NOMO-1 (cell line): Measurements from ENCODE around the gene PROX1.

Source experiments
- DNase-seq, 2 experiments: peaks; one replicate each; lab custom pipeline; 2025; ENCODE audit not compliant: unreplicated experiment in 2 of 2; lab: John Stamatoyannopoulos, UW

PROX1 gene

DNA sequence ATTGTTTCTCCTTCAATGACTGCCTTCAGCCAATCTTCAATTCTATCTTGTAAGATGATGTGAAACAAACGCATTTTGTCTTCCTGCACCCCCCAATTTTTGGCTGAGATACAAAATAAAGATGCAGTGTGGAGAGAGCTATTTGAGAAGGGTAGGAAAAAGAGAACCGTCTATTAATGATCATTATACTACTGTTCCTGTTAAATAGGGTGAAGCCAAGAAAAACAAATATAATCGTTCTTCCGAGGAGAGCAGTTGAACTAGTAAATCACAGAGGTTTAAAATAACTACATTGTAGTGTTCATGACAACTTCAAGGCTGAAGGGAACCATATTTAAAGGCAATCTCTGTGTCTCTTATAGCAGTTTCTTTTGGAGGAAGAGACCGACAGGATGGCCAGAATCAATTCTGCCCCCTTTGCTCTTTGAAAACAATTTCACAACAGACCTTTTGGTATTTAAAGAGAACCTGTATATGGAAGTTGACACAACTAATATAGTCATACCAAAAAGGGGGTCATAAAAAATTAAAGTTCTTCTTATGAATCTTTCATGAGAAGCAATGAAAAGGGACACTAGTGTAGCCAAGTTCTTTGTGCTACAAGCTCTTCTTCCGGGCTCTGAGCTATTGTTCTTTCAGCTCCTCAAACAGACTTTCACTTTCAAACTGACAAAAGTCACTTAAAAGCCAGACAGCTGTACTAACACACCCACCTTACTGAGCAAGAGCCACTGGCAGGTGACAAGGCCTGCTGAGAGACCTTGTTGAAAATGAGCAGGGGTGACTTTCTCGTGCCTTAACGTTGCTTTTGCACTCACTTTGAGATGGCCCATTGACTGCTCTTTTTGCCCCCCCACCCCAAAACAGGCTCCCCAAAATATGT is 30.9 kb downstream of the PROX1 start:
- no peak for DNase-seq

DNA sequence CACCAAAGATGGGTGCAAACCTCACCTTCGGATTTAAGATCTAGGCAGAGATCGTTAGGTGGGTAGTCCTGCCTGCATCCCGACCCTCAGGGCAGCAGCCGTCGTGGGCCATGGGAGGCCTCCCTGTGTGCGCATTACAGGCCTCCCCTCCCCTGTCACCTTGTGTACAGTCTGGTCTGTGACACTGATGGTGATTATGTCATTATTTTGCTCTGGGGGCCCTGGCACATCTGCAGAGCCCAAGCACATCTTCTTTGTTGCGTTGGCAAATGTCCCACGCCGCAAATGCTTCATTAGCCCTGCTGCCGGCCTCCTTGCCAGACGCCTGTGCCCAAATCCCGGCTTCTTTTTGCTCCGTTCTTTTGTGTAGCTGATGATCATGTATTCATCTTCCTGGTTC is 31.7 kb downstream of the PROX1 start:
- no peak for DNase-seq

DNA sequence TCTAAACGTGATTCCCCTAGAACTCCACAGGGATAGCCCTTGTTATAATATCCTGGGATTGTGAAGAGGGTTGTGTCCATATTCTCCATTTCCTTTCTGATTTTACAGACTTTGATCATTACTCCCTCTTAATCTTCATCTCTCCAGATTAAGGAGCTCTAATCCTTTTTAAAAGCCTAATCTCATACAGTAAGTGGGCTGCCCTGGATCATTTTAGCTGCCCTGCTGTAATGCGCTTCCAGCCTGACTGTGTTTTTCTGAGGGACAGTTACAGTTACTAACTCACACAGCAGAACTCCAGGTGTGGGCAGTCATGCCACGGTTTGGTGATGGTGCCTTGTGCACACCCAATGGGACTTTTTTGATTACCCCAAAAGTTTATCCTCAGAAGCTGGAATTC is 33.5 kb downstream of the PROX1 start:
- no peak for DNase-seq

DNA sequence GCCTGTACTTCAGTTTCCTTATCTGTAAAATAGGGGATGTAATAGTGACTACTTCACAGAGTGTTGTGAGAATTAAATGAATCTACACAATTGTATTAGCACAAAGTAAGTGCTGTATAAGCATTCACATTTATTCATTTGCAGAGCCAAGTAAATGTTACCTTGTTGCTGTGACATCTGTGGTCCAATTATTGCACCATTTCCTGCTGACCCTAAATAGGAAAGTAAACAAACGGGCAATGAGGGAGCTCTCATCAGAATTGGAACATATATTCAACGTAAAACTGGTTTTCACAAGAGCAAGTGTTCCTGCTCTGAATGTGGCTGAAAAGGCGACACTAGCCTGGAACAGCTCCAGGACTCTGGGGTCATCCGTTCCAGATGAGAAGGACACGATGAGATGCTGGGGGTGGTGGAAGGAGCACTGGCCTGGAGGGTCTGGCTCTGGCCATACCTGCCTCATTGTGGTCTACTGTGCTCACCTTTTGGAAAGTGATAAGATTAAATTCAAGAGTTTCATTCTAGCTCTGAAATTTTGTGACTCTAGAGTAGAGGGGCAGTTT is 34.5 kb downstream of the PROX1 start:
- DNase-seq, result no peak

DNA sequence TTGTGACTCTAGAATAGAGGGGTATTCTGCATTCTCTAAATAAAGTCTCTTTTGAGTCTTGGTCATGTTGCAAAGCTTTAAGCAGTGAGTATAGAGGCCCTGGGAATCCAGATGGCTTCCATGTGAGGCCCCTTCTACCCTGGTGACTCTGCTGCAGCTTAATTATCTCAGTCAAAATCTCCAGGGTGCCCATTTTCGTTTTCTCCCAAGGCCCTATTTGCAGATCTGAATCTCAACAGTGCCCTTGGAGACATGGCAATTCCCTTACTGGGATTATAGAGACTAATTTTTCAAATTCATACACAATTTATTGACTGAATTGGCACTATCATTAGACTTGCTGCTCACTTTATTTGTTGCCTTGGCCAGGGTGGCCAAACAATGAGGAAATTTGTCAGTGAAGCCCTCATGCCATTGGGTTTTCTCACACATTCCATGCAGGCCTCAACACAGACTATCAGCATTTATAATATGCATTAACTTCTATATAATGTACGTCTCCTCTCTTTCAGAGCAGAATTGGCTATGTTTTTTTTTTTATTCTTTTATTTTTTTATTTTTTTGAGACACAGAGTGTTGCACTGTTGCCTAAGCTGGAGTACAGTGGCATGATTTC is 35.1 kb downstream of the PROX1 start:
- DNase-seq, result no peak

DNA sequence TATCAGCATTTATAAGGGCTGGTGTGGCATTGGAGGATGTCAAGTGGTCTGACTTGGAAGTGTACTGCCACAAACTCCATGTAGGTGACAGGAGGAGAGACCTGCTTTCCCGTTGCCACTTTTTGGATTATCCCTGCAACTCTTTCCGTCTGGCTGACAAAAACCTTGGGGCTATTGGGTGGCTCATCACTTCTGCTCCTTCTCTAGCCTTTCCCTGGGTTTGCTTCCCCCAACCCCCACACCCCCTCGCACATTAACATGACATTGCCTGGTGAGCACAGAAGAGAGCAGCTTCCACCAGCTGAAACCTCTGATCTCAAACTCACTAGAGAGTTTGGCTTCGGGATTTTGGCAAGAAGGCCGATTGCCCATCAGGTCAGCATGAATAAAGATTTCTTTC is 39.2 kb downstream of the PROX1 start:
- no peak for DNase-seq

DNA sequence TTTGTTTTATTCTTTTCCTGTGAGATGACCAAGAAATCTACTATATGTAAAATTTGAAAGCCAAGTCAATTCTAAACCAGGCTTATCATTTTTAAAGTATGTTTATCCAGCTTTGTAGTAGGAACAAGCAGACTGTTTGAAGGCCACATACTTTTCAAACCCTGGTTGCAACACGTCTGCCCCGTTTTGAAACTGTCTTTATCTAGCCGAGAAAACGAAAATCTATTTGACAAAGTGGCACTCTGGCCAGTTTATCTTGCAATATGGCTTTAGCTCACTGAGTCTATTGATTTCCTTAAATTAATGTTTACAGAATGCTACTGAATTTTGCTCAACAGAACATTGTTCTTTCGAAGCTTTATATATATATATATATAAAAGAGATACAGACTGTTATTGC is 39.7 kb downstream of the PROX1 start:
- no peak for DNase-seq

DNA sequence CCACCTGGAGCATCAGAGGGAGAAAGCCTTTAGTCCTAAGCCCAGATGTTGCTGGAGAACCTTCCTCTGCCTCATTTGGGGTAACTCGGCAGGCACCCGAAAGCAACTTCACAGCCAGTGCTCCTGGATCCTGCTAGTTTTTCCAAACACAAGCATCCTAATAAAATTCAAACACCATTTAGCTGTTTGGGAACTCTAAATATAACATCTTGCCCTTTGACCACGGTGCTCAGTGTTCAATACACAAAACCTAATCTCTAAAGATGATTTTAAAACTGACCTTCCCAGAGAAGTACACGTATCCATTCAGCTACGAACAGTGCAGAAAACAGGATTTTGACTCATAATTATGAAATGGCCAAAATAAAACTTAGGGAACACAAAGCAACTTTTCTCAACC is 40.3 kb downstream of the PROX1 start:
- no peak for DNase-seq

DNA sequence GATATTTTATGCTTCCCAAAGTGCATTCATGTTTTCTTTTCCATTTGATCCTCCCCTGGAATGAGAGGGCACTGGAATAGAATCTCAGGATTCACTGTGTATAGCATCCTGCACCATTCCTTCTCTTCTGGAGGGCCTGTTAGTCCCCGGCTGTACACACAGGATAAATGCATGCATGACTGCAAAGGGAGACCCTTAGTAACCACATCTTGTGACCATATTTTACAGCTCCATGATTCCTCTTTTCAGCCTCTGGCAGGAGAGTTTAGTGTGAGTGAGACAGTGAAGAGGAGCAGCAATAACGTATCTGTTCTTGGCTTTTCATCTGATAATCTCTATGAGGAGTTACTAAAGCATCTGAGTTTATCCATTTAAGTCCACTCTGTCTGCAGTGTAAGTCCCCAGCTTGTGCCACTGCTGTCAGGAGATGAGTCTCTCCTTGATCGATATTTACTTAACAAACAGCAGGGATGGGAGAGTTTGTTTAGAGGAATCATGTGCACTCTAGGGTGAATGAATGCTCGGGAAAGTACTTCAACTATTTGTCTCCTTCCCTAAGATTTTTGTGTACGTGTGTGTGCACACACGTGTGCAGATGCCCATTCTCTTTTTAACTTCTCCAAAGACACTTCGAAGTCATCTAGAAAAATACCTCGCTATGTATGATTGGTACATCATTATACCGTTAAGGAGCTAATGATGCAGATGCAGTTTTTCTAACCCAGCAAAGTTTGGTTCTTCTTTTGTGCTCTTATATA is 41.1 kb downstream of the PROX1 start:
- no peak for DNase-seq

DNA sequence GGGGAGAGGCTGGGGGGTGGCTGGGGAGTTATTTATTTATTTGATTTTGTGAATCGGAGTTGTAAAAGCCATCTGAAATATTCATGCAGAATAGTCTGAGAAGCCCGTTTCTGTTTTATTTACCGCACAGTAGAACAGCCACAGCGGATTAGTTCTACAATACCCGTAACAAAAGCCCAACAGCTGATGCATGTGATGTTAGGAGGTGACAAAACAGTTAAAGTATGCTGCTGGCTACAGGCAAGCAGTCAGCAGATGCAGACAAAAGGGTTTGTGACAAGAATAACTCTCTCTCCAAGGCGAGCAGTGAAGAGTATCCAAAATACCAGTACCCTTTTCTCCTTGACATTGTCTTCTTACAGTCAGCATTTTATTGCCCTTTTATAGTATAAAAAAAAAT is 42.0 kb downstream of the PROX1 start:
- DNase-seq, result no peak

DNA sequence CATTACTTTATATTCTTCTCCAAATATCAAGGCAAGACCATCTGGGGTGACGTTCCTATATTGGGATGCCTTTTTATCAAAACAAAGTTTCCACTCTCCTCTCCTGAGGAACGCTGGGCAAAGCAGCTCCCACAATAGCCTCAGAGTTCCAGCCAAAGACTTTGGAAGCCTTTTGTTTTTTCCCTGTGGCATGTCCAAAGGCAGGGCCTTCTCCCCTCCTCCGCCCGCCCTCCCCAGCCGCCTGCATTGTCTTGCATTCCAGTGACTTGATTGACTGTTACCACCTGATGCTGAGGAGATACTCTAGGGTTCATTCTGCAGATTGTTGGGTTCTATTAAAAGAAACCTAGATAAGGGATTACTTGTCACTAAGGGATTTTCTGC is 43.5 kb downstream of the PROX1 start:
- no peak for DNase-seq

DNA sequence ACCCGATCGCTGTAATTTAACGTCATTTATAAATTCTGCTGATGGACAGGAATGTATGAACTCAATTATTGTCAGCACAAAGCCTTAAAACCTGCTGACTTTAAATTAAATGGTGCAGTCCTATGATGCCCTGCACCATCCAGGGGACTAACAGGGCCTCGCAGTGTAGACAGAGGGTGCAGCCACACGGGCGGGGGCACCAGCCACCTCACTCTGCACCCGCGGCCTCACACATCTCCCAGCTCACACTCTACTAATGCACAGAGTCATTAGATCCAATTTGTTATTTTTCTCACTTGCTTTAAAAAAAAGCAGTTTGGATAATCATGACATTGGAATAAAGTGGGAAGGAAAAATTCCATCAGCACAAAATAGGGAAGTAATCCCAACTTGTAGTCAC is 49.7 kb downstream of the PROX1 start:
- no peak for DNase-seq

DNA sequence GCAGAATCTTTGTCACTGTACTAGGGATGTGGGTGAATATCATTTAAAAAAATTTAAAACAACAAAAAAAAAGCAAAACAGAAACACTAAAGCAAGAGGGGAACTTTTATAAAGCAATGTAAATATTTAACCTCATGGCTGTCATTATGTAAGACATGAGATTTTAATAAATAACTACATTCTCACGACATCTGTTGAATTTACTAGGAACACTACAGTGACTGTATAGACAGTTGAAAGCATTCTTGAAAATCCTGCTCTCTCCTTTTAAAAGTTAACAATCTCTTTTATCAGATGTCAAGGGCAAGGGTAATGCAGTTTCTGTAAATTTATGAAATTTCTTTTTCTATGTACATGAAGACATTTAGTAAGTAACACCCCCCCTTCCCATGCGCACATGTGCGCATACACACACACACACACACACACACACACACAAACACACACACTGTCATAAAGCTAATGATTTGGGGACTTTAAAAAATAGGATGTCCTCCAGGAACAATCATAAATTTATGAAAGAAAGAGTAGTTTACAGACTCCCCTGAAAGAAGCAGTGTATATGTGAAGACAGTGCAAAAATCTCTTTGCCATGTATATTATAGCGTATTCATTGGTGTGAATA is 51.7 kb downstream of the PROX1 start:
- no peak for DNase-seq

DNA sequence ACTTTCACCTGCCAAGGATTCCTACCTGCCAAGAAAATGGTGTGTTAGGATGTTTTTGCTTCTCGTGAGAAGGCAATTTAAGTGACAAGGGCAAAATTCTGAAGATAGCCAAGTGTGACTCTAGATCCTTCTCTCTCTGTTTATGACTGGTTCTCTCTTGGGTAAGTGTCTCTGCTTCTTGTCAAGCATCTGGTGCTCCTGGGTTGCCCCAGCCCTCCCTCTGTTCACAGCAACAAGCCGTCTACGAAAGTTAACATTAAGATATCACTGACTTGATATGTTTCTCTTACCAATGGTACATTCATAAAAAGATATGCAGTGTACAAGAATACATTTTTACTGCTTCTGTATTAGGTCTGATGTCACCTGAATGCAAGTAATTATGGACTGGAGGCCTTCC is 55.4 kb downstream of the PROX1 start:
- no peak for DNase-seq

DNA sequence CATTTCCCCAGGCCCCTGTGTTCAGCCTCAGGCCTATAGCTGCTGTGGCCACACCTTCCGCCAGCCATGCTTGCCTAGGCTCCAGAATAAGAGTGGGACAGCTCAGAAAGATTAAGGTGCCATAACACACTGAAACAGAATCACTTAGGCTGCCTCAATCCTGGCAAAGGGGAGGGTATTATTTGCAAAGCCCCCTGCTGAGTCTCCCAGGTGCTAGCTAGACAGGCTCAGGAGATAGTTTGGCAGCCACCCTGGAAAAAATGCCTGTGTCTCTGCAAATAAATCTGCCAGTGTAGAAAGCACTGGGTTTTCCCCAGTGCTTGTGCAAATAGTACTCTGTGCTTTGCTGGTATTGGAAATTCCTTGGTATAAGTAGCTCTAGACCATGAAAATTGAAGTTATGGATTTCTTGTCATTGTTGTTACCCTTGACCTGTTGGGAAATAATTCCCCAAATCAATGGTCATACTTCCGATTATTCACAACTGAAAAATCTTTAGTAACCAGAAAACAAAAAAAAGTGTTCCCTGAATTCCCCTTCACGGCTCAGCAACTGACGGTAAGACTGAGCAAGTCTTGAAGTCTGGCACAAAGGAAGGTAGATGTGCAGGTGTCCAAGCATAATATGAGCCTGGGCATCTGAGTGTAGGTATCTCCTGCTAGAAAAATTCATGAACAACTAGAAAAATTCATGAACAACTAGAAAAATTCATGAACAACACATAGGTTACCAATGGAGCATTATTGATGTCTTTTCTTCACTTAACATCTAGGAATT is 56.9 kb downstream of the PROX1 start:
- no peak for DNase-seq

DNA sequence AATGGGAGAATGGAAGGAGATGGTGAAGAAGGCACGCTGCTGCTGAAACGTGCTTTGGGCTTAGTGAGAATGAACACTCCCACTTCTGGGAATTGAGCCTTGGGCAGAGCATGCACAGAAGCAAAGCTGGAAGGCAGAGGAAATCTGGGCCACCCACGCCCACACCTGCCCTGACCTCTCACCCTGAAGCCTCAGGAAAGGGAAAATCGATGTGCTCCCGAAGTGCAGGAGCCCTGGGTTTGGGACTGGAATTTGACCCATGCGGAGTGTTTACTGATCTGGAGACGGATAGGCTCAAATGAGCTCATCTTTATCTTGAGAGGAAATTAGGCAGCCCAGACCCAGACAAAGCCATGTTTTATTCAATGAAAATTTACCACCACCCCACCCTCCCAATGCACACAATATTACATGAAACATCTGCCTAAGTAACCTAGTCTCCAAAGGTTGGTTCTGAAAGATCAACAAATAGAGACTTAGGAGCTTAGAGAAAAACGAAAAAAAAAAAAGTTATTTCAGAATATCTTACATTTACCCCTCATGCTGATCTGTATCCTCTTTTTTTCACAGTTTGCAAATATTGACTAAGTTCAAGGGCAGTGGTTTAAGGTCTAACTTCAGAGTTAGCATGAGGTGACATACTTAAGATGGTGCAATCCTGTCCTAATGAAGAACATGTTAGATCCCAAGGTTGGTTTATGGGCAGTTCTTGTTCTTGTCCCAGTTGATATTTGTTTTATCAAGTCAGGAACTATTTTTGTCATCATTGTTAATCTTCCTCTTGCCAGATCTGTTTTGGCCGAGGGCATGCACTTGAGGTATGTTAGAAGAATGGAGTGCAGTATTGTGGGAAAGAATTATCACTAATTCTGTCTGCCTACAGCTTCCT is 63.0 kb downstream of the PROX1 start:
- no peak for DNase-seq

DNA sequence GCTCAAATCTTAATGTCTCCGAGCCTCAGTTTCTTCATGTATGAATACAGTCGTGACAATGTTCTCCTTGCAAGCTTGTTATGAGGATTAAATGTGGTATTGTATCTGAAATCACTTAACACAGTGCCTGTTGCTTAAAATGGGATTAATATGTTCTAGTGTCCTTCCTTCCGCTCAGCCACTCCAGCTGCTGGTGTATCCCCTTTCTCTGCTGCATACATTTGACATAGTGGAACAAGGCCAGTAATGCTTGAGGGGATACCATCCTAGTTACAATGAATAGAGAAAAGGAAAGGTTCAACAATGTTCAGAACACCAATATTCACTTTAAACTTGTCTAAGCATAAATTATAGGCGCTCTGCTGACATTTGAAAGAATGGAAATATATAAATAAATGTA is 64.0 kb downstream of the PROX1 start:
- no peak for DNase-seq

DNA sequence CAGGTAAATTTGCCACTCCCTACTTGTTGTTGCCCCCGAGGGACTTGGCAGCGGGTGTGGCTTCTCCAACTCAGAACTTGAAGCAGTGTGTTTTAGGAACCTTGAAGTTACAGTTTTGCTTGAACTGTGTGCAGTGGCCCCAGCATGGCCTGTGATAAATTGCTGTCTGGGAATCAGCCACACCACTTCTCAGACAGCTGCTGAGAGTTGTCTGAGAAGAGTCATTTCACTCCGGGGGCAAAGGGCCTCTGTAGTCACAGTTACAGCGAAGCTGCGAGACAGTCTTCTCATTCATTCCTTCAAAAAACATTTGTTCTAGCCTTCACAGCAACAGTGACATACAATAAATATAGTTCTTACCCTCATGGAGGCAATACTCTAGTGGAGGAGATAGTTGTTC is 70.3 kb downstream of the PROX1 start:
- DNase-seq, result no peak

DNA sequence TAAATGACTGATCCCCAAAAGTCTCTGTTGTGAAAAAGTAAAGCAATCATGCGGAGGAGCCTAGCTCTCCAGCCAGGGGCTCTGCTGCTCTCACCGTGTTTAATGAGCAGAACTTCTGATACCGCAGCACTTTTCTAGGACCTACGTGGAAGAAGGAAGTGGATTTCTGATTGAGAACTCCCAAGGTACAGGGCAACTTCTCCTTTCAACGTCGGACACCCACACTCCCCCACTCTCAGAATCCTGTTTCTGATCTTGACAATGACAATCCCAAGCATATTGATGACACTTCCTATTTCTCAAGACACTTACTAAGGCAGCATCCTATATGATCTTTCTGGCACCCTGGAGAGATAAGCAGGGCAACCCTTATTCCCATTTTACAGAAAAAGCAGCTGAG is 78.4 kb downstream of the PROX1 start:
- DNase-seq, result no peak
